ENCODE results near the gene MPP3. TPM values are rescaled to one million over a fixed set of nuclear protein-coding genes. Genes with fewer than 3 reads are reported as not detected.

The MPP3 gene
- total and polyA plus RNA-seq, 2 donors (not counting 1 experiment from before 2014, with no cell fraction given): 0.16 TPM; not detected in 1

DNA sequence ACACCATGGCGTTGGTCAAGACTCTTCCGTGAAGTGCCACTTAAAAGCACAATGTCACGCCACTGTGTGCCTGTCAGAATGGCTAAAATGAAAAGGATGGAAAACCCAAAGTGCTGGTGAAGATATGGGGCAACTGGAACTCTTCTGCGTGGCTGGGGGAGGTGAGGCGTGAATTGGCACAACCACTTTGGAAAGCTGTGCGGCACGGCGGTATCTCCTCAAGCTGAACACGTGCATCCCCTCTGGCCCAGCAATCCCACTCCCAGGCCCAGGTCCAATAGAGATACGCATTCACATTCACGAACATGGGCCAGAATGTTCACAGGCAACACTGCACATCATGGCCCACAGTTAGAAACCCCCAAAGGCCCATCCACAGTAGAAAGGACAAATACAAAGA lies 63.1 kb downstream of the MPP3 start:
- H3K9me3 Mint-ChIP-seq (ENCODE audit: insufficient read depth): no peaks in the 10 kb centered on the region
- Histone ChIP-seq H3K9me3 (ENCODE audit: control extremely low read depth in 1 of 3, control insufficient read depth in 2 of 3, insufficient read depth in 1 of 3, low read length in 2 of 3) (peaks cover 0 to 6% (median 0%) of the 10 kb centered on the region in 3 donors), H3K4me2 (replicated peaks; ENCODE audit: low read depth, low read length, poor library complexity, severe bottlenecking) (no peak overlapping the region), H4K20me1 (ENCODE audit: control insufficient read depth, insufficient read depth, low read length, poor library complexity, severe bottlenecking) (no peaks in the 10 kb centered on the region), H2AFZ (ENCODE audit: insufficient read depth, low read depth, low read length, poor library complexity, severe bottlenecking) (no peak overlapping the region), H3K4me1 (ENCODE audit: control insufficient read depth in 2 of 2, insufficient read depth in 2 of 2, low read length in 2 of 2) (peaks cover 31 to 33% of the 10 kb centered on the region in 2 donors), H3K27ac (ENCODE audit: low read length in 2 of 2) (no peak overlapping the region), H3K9ac (ENCODE audit: low read length) (no peak overlapping the region), H3K79me2 (ENCODE audit: control insufficient read depth, insufficient read depth, low read length) (no peaks in the 10 kb centered on the region), H3K36me3 (replicated peaks in 1 of 2; ENCODE audit: control extremely low read depth in 1 of 2, control insufficient read depth in 1 of 2, extremely low read depth in 1 of 2, insufficient read depth in 2 of 2, low read length in 1 of 2) (peaks cover 0 to 7% of the 10 kb centered on the region in 2 experiments), H3K4me3 (ENCODE audit: control extremely low read depth in 1 of 5, extremely low read depth in 1 of 5, insufficient read depth in 1 of 5, low read depth in 2 of 5, low read length in 4 of 5) (no peak overlapping the region), H3K27me3 (replicated peaks in 1 of 4; ENCODE audit: control extremely low read depth in 1 of 4, control insufficient read depth in 3 of 4, insufficient read depth in 4 of 4, low read length in 3 of 4) (no peaks in the 10 kb centered on the region)
- H3K4me1 Mint-ChIP-seq: peaks cover 39% of the 10 kb centered on the region
- intact Hi-C loops (cut with micrococcal nuclease): no loop called here
- POLR2A ChIA-PET: no interaction called here
- 100% methylated on average over 11 of the region's 11 CpGs for WGBS (ENCODE audit: insufficient coverage)
- no peak for DNase-seq
- no peak overlapping the region for H3K4me3 Mint-ChIP-seq
- no peak overlapping the region for H3K27ac Mint-ChIP-seq
- no peaks in the 10 kb centered on the region for H3K27me3 Mint-ChIP-seq
- no peak for ATAC-seq (ENCODE audit: low read depth)
- TF ChIP-seq, protein P1, sequence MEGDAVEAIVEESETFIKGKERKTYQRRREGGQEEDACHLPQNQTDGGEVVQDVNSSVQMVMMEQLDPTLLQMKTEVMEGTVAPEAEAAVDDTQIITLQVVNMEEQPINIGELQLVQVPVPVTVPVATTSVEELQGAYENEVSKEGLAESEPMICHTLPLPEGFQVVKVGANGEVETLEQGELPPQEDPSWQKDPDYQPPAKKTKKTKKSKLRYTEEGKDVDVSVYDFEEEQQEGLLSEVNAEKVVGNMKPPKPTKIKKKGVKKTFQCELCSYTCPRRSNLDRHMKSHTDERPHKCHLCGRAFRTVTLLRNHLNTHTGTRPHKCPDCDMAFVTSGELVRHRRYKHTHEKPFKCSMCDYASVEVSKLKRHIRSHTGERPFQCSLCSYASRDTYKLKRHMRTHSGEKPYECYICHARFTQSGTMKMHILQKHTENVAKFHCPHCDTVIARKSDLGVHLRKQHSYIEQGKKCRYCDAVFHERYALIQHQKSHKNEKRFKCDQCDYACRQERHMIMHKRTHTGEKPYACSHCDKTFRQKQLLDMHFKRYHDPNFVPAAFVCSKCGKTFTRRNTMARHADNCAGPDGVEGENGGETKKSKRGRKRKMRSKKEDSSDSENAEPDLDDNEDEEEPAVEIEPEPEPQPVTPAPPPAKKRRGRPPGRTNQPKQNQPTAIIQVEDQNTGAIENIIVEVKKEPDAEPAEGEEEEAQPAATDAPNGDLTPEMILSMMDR (IDR thresholded peaks at IDR 0.05): no peak
- no peak for TF ChIP-seq EZH2 (IDR thresholded peaks at IDR 0.05; ENCODE audit: borderline replicate concordance, insufficient read depth, low read depth, low read length, poor library complexity, severe bottlenecking)
- CTCF ChIA-PET: interaction anchor here (16.1 kb wide), 1 partner anchor 72 kb away, joined by 524 read pairs; no protein-coding TSS in a partner anchor

DNA sequence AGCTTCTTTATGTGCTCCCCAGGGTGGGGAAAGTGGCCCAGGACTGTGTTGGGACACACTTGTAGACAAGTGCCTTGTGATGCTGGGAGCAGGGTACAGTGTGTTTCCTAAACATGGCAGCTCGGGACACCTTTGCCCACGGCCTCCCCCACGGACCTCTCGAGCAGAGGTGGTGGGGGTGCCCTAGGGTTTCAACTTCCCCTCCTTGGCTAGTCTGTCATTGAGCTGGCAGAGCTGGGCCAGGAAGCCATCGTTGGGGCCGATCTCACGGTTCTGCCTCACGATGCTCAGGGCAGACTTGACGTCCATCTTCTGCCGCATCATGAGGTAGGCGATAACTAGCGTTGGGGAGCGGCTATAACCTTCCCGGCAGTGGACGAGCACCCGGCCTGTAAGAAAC lies 63.5 kb downstream of the MPP3 start:
- Histone ChIP-seq H3K9me3 (ENCODE audit: control extremely low read depth in 1 of 3, control insufficient read depth in 2 of 3, insufficient read depth in 1 of 3, low read length in 2 of 3) (peaks cover 0 to 6% (median 0%) of the 10 kb centered on the region in 3 donors), H3K36me3 (replicated peaks in 1 of 2; ENCODE audit: control extremely low read depth in 1 of 2, control insufficient read depth in 1 of 2, extremely low read depth in 1 of 2, insufficient read depth in 2 of 2, low read length in 1 of 2) (peaks cover 0 to 4% of the 10 kb centered on the region in 2 experiments), H3K9ac (ENCODE audit: low read length) (no peak overlapping the region), H4K20me1 (ENCODE audit: control insufficient read depth, insufficient read depth, low read length, poor library complexity, severe bottlenecking) (no peaks in the 10 kb centered on the region), H3K4me3 (ENCODE audit: control extremely low read depth in 1 of 5, extremely low read depth in 1 of 5, insufficient read depth in 1 of 5, low read depth in 2 of 5, low read length in 4 of 5) (no peak overlapping the region), H3K27me3 (replicated peaks in 1 of 4; ENCODE audit: control extremely low read depth in 1 of 4, control insufficient read depth in 3 of 4, insufficient read depth in 4 of 4, low read length in 3 of 4) (no peaks in the 10 kb centered on the region), H3K4me1 (ENCODE audit: control insufficient read depth in 2 of 2, insufficient read depth in 2 of 2, low read length in 2 of 2) (peaks cover 29 to 30% of the 10 kb centered on the region in 2 donors), H3K4me2 (replicated peaks; ENCODE audit: low read depth, low read length, poor library complexity, severe bottlenecking) (no peak overlapping the region), H2AFZ (ENCODE audit: insufficient read depth, low read depth, low read length, poor library complexity, severe bottlenecking) (no peak overlapping the region), H3K79me2 (ENCODE audit: control insufficient read depth, insufficient read depth, low read length) (no peaks in the 10 kb centered on the region), H3K27ac (ENCODE audit: low read length in 2 of 2) (no peak overlapping the region)
- no peak overlapping the region for H3K4me3 Mint-ChIP-seq
- ChIA-PET POLR2A (no interaction called here), CTCF (interaction anchor here (16.1 kb wide), 1 partner anchor 72 kb away, joined by 524 read pairs; no protein-coding TSS in a partner anchor)
- ATAC-seq (ENCODE audit: low read depth) (no peak), DNase-seq (no peak)
- H3K27ac Mint-ChIP-seq: no peak overlapping the region
- no peaks in the 10 kb centered on the region for H3K9me3 Mint-ChIP-seq (ENCODE audit: insufficient read depth)
- 94% methylated on average over 16 of the region's 16 CpGs for WGBS (ENCODE audit: insufficient coverage)
- H3K27me3 Mint-ChIP-seq: no peaks in the 10 kb centered on the region
- intact Hi-C loops (cut with micrococcal nuclease): no loop called here
- no peak for TF ChIP-seq EZH2 (IDR thresholded peaks at IDR 0.05; ENCODE audit: borderline replicate concordance, insufficient read depth, low read depth, low read length, poor library complexity, severe bottlenecking)
- TF ChIP-seq, protein P1 (IDR thresholded peaks at IDR 0.05): no peak
- H3K4me1 Mint-ChIP-seq: peaks cover 37% of the 10 kb centered on the region
